ENCODE results near the gene FRK. TPM values are rescaled to one million over a fixed set of nuclear protein-coding genes. Genes with fewer than 3 reads are reported as not detected.

Gene FRK
- total RNA-seq, 1 donor from 2014 or later = 0.77 TPM

GRCh38 chr6:116036075-116036773 is 24.5 kb downstream of the FRK start:
- Mint-ChIP-seq H3K27me3 (ENCODE audit: low read depth, unreplicated experiment) (no peaks in the 10 kb centered on the region), H3K9me3 (ENCODE audit: unreplicated experiment) (no peaks in the 10 kb centered on the region), H3K4me3 (ENCODE audit: unreplicated experiment) (no peak overlapping the region), H3K36me3 (ENCODE audit: low read depth, unreplicated experiment) (no peaks in the 10 kb centered on the region), H3K4me1 (ENCODE audit: low read depth, unreplicated experiment) (peaks cover 10% of the 10 kb centered on the region), H3K27ac (ENCODE audit: unreplicated experiment) (no peak overlapping the region)
- Histone ChIP-seq H3K4me1 (ENCODE audit: insufficient read depth, low read length) (peaks cover 6% of the 10 kb centered on the region), H3K9me3 (ENCODE audit: insufficient read depth, low read depth, low read length) (no peaks in the 10 kb centered on the region), H3K36me3 (ENCODE audit: insufficient read depth, low read length) (no peaks in the 10 kb centered on the region), H3K27ac (ENCODE audit: low read depth, low read length) (no peak overlapping the region), H3K4me2 (ENCODE audit: low read length) (no peak overlapping the region), H3K79me2 (ENCODE audit: insufficient read depth, low read length) (no peaks in the 10 kb centered on the region), H3K4me3 (ENCODE audit: insufficient read depth, low read depth, low read length) (no peak overlapping the region), H3K27me3 (ENCODE audit: insufficient read depth, low read length) (no peaks in the 10 kb centered on the region), H2AFZ (ENCODE audit: low read depth, low read length) (no peak overlapping the region), H3K9ac (ENCODE audit: low read length) (no peak overlapping the region), H4K20me1 (ENCODE audit: insufficient read depth, low read length) (no peaks in the 10 kb centered on the region)
- no peak for DNase-seq (ENCODE audit: low read depth)
- FAIRE-seq = no peak
- no peak for TF ChIP-seq CTCF (IDR thresholded peaks at IDR 0.05; ENCODE audit: insufficient read depth, low read depth, low read length)

- Mint-ChIP-seq H3K4me1 (ENCODE audit: low read depth, unreplicated experiment) (peaks cover 10% of the 10 kb centered on the region), H3K27ac (ENCODE audit: unreplicated experiment) (no peak overlapping the region), H3K9me3 (ENCODE audit: unreplicated experiment) (no peaks in the 10 kb centered on the region), H3K27me3 (ENCODE audit: low read depth, unreplicated experiment) (no peaks in the 10 kb centered on the region), H3K36me3 (ENCODE audit: low read depth, unreplicated experiment) (no peaks in the 10 kb centered on the region), H3K4me3 (ENCODE audit: unreplicated experiment) (no peak overlapping the region)
- H3K9me3 ChIP-seq (ENCODE audit: insufficient read depth, low read depth, low read length) = no peaks in the 10 kb centered on the region
- H3K36me3 ChIP-seq (ENCODE audit: insufficient read depth, low read length) = no peaks in the 10 kb centered on the region
- no peak for FAIRE-seq
- peaks cover 6% of the 10 kb centered on the region for H3K4me1 ChIP-seq (ENCODE audit: insufficient read depth, low read length)
- no peak overlapping the region for H2AFZ ChIP-seq (ENCODE audit: low read depth, low read length)
- TF ChIP-seq CTCF (IDR thresholded peaks at IDR 0.05; ENCODE audit: insufficient read depth, low read depth, low read length) (no peak), EZH2 (IDR thresholded peaks at IDR 0.05; ENCODE audit: insufficient read depth, low read length) (no peak)
- H3K9ac ChIP-seq (ENCODE audit: low read length) = no peak overlapping the region
- H3K4me2 ChIP-seq (ENCODE audit: low read length) = no peak overlapping the region
- no peaks in the 10 kb centered on the region for H3K27me3 ChIP-seq (ENCODE audit: insufficient read depth, low read length)
- no peaks in the 10 kb centered on the region for H4K20me1 ChIP-seq (ENCODE audit: insufficient read depth, low read length)
- no peaks in the 10 kb centered on the region for H3K79me2 ChIP-seq (ENCODE audit: insufficient read depth, low read length)
- no peak overlapping the region for H3K4me3 ChIP-seq (ENCODE audit: insufficient read depth, low read depth, low read length)
- no peak for DNase-seq (ENCODE audit: low read depth)
- no peak overlapping the region for H3K27ac ChIP-seq (ENCODE audit: low read depth, low read length)
Measured at GRCh38 chr6:116035616-116036015, 25.1 kb downstream of the FRK start.

- peak overlapping the region; percentile 44 for H3K27ac Mint-ChIP-seq (ENCODE audit: unreplicated experiment)
- no peaks in the 10 kb centered on the region for H3K9me3 ChIP-seq (ENCODE audit: insufficient read depth, low read depth, low read length)
- H3K36me3 ChIP-seq (ENCODE audit: insufficient read depth, low read length) = no peaks in the 10 kb centered on the region
- no peaks in the 10 kb centered on the region for H3K36me3 Mint-ChIP-seq (ENCODE audit: low read depth, unreplicated experiment)
- no peak overlapping the region for H3K9ac ChIP-seq (ENCODE audit: low read length)
- H2AFZ ChIP-seq (ENCODE audit: low read depth, low read length) = peak overlapping the region; percentile 13
- H3K27me3 ChIP-seq (ENCODE audit: insufficient read depth, low read length) = no peaks in the 10 kb centered on the region
- no peak overlapping the region for H3K4me3 ChIP-seq (ENCODE audit: insufficient read depth, low read depth, low read length)
- H3K4me3 Mint-ChIP-seq (ENCODE audit: unreplicated experiment) = no peak overlapping the region
- H3K9me3 Mint-ChIP-seq (ENCODE audit: unreplicated experiment) = no peaks in the 10 kb centered on the region
- H4K20me1 ChIP-seq (ENCODE audit: insufficient read depth, low read length) = no peaks in the 10 kb centered on the region
- H3K79me2 ChIP-seq (ENCODE audit: insufficient read depth, low read length) = no peaks in the 10 kb centered on the region
- TF ChIP-seq CTCF (IDR thresholded peaks at IDR 0.05; ENCODE audit: insufficient read depth, low read depth, low read length) (no peak), EZH2 (IDR thresholded peaks at IDR 0.05; ENCODE audit: insufficient read depth, low read length) (no peak)
- peak; percentile 64 for DNase-seq (ENCODE audit: low read depth)
- no peak overlapping the region for H3K4me2 ChIP-seq (ENCODE audit: low read length)
- H3K4me1 ChIP-seq (ENCODE audit: insufficient read depth, low read length) = peaks cover 6% of the 10 kb centered on the region
- peaks cover 10% of the 10 kb centered on the region for H3K4me1 Mint-ChIP-seq (ENCODE audit: low read depth, unreplicated experiment)
- no peaks in the 10 kb centered on the region for H3K27me3 Mint-ChIP-seq (ENCODE audit: low read depth, unreplicated experiment)
- no peak for FAIRE-seq
- H3K27ac ChIP-seq (ENCODE audit: low read depth, low read length) = no peak overlapping the region
Measured at GRCh38 chr6:116034327-116034726, 26.4 kb downstream of the FRK start.
